Panc1 (cell line): ENCODE data around the gene GRIK3. TPM values are rescaled to one million over a fixed set of nuclear protein-coding genes. Genes with fewer than 3 reads are reported as not detected.

Experiments
- ATAC-seq: fragments of 200-7000 bp; cut with Tn5 transposase; 2 replicates; pipeline ENCODE4 v1.9.1; 2020; ENCODE audit warnings: mild to moderate bottlenecking, moderate library complexity
- BruUV-seq: library from RNA; stranded (reverse); fragments of 400-500 nt; replicated peaks from 2 replicates; lab custom pipeline; 2021; lab: Mats Ljungman, UMichigan
- CTCF ChIA-PET: fragments of 300-600 bp; sonication (Branson Sonifier 250); formaldehyde crosslinking; loops from one replicate; lab custom pipeline; 2022; ENCODE audit warnings: antibody characterized with exemption; lab: Charles Lee
- POLR2A ChIA-PET: fragments of 300-600 bp; sonication (Branson Sonifier 250); formaldehyde crosslinking; loops from one replicate; lab custom pipeline; 2022; ENCODE audit warnings: antibody characterized with exemption; lab: Charles Lee
- DNase-seq: peaks from one replicate; pipeline ENCODE4 v3.0.0-alpha.2; 2010; ENCODE audit warnings: low read depth, low spot score
- H3K27ac ChIP-seq: 2 replicates; pipeline ENCODE4 v1.5.1; 2011; ENCODE audit warnings: mild to moderate bottlenecking, low read length, inconsistent platforms
- H3K27me3 ChIP-seq: fragments of 200-500 bp; sonication (Bioruptor generic); 2 replicates; pipeline ENCODE4 v1.6.0; 2014; ENCODE audit warnings: low read length, inconsistent platforms; ENCODE audit not compliant: control insufficient read depth, insufficient read depth
- H3K36me3 ChIP-seq: fragments of 200-500 bp; sonication (Bioruptor generic); 2 replicates; pipeline ENCODE4 v1.5.1; 2014; ENCODE audit warnings: inconsistent platforms, mild to moderate bottlenecking, low read length, moderate library complexity; ENCODE audit not compliant: control insufficient read depth, insufficient read depth
- H3K4me1 ChIP-seq: 2 replicates; pipeline ENCODE4 v1.5.1; 2011; ENCODE audit warnings: inconsistent platforms, mild to moderate bottlenecking, low read length, moderate library complexity; ENCODE audit not compliant: control insufficient read depth, insufficient read depth
- H3K4me3 ChIP-seq, 2 experiments: 2 replicates each; pipeline ENCODE4 v1.5.1; 2011 to 2012; ENCODE audit warnings: low read depth in 2 of 2, low read length in 2 of 2, mild to moderate bottlenecking in 2 of 2, inconsistent platforms in 1 of 2, moderate library complexity in 1 of 2
- H3K9me3 ChIP-seq: fragments of 200-500 bp; sonication (Bioruptor generic); 2 replicates; pipeline ENCODE4 v1.5.1; 2014; ENCODE audit warnings: low read depth, mild to moderate bottlenecking, inconsistent platforms, low read length, moderate library complexity; ENCODE audit not compliant: control insufficient read depth, insufficient read depth
- CTCF ChIP-seq: fragments of 450-650 bp; IDR thresholded peaks from 2 replicates; pipeline ENCODE4 v1.5.1; 2017; ENCODE audit warnings: mild to moderate bottlenecking
- POLR2AphosphoS5 ChIP-seq: IDR thresholded peaks from 2 replicates; pipeline ENCODE4 v1.6.1; 2012; ENCODE audit warnings: mild to moderate bottlenecking, low read depth, low read length, moderate library complexity
- REST ChIP-seq, 2 experiments: IDR thresholded peaks; 2 replicates each; pipeline ENCODE4 v1.6.1; 2011 to 2012; ENCODE audit warnings: low read depth in 2 of 2, control low read depth in 1 of 2, low read length in 1 of 2, mild to moderate bottlenecking in 1 of 2, moderate library complexity in 1 of 2; ENCODE audit not compliant: insufficient read depth in 1 of 2
- SIN3A ChIP-seq: IDR thresholded peaks from 2 replicates; pipeline ENCODE4 v1.6.1; 2012; ENCODE audit warnings: low read depth, mild to moderate bottlenecking, low read length, moderate library complexity, borderline replicate concordance; ENCODE audit not compliant: insufficient read depth
- TCF7L2 ChIP-seq: IDR thresholded peaks from 2 replicates; pipeline ENCODE4 v1.6.1; 2011; ENCODE audit warnings: mild to moderate bottlenecking, low read depth, low read length, inconsistent platforms
- in situ Hi-C: cut with HindIII; loops from 2 replicates; pipeline ENCODE4 v1.10.0; 2016; ENCODE audit warnings: low sequenced_read_pairs, low pct_unique_long_range_greater_than_20kb
- intact Hi-C: fragments of 100-400 bp; cut with micrococcal nuclease; formaldehyde crosslinking; loops from one replicate; pipeline ENCODE4 v1.10.0; 2022; ENCODE audit not compliant: unreplicated experiment
- total RNA-seq: library from RNA; stranded (reverse); gene quantifications from one replicate; pipeline ENCODE4 v1.2.1, GENCODE V29; 2021; ENCODE audit not compliant: unreplicated experiment

The GRIK3 gene
- total RNA-seq, 1 experiment from 2014 or later: not detected

- Histone ChIP-seq H3K4me3 (no peak overlapping the region), H3K27ac (no peak overlapping the region), H3K27me3 (peaks cover 12% of the 10 kb centered on the region), H3K36me3 (no peaks in the 10 kb centered on the region), H3K9me3 (no peaks in the 10 kb centered on the region), H3K4me1 (no peaks in the 10 kb centered on the region)
- ATAC-seq (no peak), DNase-seq (no peak)
- ChIA-PET CTCF (no interaction called here), POLR2A (no interaction called here)
- intact Hi-C loops (no loop called here), in situ Hi-C loops (no loop called here)
- TF ChIP-seq POLR2AphosphoS5 (no peak), CTCF (no peak), TCF7L2 (no peak), SIN3A (no peak), REST (IDR thresholded peaks at IDR 0.05; ENCODE audit: insufficient read depth in 1 of 2, low read depth in 2 of 2, low read length in 1 of 2) (no peak)
- BruUV-seq: no TSS peak
These were observed 144.7 kb downstream of the GRIK3 start for GRCh38 chr1:36889478-36890226.

- H3K4me1 ChIP-seq: no peaks in the 10 kb centered on the region
- H3K36me3 ChIP-seq: no peaks in the 10 kb centered on the region
- BruUV-seq: no TSS peak
- H3K9me3 ChIP-seq: no peaks in the 10 kb centered on the region
- DNase-seq (no peak), ATAC-seq (no peak)
- ChIA-PET CTCF (no interaction called here), POLR2A (no interaction called here)
- no peak overlapping the region for H3K27ac ChIP-seq
- H3K27me3 ChIP-seq: peaks cover 12% of the 10 kb centered on the region
- TF ChIP-seq REST (IDR thresholded peaks at IDR 0.05; ENCODE audit: insufficient read depth in 1 of 2, low read depth in 2 of 2, low read length in 1 of 2) (no peak), CTCF (no peak), SIN3A (no peak), POLR2AphosphoS5 (no peak), TCF7L2 (no peak)
- intact Hi-C loops: no loop called here
- H3K4me3 ChIP-seq: no peak overlapping the region
- in situ Hi-C loops: no loop called here
These were observed 145.4 kb downstream of the GRIK3 start for GRCh38 chr1:36888811-36889477.
